HG03108 (cell line): ENCODE results near the gene INCENP.

ENCODE experiments used
- ATAC-seq: cut with Tn5 transposase; IDR thresholded peaks from one replicate; pipeline ENCODE4 v1.9.1; 2021; ENCODE audit warnings: moderate library complexity; ENCODE audit not compliant: unreplicated experiment

INCENP gene

DNA sequence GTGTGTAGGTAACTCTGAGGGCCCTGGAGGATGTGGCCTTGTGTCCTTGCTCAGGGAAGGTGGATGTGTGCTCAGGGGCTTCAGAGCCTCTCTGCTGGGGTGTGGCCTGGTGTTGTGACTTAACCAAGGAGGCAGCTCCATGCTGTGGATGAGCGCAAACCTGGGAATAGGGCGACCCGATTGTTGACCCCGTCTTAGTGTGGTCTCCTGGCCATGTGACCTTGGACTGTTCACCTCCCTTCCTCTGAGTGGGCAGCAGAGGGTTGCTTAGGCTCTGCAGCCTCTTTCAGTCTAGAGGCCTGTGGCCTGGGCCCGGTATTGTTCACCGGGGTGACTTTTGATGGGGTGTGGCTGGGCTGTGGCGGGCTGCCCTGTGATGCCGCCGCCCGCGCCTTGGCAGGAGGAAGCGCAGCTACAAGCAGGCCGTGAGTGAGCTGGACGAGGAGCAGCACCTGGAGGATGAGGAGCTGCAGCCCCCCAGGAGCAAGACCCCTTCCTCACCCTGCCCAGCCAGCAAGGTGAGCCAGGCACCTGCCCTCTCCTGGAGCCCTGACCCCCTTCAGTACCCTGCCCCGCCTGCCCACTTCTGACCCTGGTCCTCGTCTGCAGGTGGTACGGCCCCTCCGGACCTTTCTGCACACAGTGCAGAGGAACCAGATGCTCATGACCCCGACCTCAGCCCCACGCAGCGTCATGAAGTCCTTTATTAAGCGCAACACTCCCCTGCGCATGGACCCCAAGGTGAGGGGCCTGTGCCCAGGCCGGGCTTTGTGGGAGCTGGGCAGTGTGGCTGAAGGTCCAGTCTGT lies 16.7 kb downstream of the INCENP start:
- no peak for ATAC-seq

DNA sequence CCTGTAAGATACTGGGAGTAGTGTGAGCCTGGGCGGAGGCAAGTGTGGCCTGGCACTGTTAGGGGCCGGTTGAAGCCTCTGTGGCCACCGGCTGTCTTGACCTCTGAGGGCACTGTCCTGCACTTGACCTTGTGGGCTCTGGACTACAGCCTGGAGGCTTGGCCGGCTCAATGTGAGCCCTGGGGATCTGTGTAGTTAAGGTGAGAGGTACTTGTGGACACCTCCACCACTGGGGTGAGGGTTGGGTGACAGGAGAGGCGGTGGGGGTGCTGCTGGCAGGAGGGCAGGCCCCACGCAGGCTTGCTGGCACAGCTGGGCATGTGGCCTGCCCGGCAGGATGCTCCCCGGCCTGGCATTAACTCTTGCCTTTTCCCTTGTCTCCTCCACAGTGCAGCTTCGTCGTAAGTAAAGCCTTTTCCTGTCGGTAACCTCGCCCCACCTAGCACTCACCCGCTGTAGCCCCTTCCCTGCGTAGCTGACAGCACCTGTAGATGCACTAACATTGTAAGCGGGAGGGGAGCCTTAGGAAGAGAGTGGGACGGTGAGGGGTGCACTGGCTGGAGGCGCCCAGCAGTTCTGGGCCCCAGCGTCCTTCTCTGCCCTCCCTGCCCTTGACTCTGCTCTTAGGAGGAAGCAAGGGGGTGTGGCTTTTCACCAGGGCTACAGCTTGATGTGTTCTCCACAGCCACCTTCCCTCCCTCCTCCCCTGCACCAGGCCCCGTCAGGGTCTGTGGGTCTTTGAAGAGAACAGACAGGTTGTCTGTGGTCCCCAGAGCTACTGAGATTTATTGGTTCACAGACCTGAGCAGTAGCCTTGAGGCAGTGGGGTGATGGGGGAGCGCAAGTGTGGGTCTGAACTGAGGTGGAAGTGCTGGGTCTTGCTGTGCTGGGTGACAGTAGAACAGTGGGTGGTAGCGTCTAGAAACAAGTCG lies 17.6 kb downstream of the INCENP start:
- no peak for ATAC-seq

DNA sequence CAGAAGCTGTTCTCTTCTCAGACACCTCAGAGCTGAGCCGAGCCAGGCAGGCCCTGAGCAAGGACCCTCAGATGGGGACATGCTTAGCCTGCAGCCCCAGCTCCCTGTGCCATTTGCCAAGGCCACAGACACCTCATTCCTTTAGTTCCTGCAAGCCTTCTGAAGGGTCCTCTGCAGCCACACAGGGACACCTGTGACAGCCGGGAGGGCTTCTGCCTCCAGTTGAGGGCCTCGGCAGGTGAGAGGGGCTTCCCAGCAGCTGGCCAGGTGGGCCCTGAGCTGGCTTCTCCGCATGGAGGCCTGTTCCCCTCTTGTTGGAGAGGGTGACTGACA lies 18.2 kb downstream of the INCENP start:
- no peak for ATAC-seq

DNA sequence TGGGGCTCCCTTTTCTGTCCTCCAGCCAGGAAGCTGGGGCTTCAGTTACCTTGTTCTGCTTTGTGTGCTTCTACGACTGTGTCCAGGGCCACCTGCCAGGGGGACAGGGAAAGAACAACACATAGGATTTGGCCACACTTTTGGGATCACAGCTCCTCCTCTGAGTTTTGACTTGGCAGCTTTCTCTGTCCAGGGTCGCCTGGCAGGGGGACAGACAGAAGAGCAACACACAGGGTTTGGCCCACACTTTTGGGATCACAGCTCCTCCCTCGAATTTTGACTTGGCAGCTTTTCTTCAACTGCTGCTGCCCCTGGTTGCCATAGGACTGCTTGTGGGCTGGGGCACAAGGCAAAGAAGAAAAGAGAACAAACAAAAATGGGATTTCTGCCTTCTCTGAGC lies 19.1 kb downstream of the INCENP start:
- no peak for ATAC-seq

DNA sequence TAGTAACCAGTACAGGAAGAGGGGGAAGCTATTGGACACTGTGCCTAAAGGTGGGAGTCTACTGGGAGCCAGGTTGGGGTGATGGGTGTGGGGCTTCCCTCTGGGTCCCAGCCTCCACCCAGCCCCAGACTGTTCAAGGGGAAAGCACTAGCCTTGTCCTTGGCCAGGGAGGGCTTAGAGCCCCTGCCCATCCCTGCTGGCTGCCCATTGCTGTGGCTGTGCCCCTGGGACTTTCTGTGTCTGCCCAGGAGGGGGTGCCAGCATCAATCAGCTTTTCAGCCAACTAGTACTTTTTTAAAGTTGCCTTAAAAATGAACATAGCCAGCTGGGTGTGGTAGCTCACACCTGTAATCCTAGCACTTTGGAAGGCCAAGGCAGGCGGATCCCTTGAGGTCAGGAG lies 19.9 kb downstream of the INCENP start:
- no peak for ATAC-seq

DNA sequence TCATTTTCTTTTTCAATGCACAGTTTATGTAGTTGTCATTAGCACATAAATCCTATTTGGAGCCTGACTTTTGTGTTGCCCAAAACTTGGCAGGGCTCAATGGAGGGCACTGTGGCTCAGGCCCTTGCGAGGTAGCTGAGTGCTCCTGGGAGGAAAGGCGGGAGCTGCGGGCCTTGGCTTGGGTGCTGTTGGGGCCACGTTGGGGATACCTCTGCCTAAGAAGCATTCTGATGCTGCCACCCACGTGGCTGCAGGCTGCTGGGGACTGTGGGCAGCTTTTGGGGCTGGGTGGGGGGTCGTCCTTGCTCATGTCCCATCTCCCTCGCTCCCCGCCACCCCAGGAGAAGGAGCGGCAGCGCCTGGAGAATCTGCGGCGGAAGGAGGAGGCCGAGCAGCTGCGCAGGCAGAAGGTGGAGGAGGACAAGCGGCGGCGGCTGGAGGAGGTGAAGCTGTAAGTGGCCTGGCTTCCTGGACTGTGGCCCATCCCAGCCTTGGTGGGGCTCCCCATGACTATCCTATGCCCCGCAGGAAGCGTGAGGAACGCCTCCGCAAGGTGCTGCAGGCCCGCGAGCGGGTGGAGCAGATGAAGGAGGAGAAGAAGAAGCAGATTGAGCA lies 20.9 kb downstream of the INCENP start:
- no peak for ATAC-seq

DNA sequence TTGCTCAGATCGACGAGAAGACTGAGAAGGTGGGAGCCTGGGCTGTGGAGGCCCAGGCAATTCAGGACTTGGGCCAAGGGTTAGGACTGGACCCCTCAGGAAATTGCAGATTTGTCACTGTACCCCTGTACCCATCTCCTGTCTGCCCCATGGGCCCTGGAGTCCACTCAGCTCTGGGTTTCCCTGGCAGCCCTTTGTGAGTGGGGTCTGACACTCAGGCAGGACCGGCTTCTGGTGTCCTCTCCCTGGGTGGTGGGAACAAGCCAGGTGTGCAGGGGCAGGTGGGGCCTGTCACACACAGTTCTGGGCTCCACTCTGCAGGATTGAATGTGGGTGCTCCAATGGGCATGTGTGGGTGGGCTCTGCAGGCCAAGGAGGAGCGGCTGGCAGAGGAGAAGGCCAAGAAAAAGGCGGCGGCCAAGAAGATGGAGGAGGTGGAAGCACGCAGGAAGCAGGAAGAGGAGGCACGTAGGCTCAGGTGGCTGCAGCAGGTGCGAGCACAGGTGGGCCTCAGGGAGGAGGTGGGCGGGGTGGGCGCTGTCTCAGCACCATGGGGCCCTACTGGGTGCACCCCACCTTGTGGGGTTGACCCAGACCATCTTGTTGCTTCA lies 21.6 kb downstream of the INCENP start:
- ATAC-seq = no peak

DNA sequence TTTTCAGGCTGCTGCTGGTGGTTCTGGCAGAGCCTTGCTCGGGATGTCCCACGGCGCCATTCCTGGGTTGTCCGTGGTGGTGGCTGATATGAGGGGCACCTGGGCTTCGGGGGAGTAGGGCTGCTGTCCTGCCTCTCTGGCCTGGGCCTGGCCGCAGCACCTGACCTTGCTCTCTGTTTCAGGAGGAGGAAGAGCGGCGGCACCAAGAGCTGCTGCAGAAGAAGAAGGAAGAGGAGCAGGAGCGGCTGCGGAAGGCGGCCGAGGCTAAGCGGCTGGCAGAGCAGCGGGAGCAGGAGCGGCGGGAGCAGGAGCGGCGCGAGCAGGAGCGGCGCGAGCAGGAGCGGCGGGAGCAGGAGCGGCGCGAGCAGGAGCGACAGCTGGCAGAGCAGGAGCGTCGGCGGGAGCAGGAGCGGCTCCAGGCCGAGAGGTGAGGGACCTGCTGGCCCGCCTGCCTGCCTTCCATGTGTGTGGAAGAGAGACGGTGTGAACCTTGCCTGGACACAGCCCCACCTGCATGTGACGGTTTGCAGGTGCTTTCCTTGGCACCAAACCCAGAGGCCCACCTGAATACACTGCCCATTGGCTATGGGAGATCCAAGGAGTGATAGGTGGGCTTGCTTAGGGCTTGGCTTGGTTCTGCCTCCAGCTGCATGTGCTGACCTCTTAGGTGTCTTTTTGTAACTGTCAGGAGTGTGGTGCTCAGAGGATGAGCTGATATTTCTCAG lies 22.8 kb downstream of the INCENP start:
- no peak for ATAC-seq

DNA sequence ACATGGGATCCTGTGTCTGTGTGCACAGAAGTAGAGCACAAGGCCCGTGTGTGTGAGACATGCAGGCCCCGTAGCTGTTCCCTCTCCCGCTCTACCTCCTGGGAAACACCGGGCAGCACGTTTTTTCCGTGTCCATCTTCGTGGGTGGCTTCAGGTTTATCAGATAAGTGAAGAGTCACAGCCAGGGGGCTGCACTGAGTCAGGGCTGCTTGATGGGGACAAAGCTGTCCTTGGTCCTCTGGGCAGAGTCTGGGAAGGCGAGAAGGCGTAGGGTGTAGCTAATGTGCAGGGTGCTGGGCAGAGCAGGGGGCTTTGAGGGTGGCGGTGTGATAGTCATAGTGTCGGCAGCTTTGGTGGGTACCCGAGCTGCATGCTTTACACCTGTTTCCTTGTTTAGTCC lies 23.7 kb downstream of the INCENP start:
- no peak for ATAC-seq

DNA sequence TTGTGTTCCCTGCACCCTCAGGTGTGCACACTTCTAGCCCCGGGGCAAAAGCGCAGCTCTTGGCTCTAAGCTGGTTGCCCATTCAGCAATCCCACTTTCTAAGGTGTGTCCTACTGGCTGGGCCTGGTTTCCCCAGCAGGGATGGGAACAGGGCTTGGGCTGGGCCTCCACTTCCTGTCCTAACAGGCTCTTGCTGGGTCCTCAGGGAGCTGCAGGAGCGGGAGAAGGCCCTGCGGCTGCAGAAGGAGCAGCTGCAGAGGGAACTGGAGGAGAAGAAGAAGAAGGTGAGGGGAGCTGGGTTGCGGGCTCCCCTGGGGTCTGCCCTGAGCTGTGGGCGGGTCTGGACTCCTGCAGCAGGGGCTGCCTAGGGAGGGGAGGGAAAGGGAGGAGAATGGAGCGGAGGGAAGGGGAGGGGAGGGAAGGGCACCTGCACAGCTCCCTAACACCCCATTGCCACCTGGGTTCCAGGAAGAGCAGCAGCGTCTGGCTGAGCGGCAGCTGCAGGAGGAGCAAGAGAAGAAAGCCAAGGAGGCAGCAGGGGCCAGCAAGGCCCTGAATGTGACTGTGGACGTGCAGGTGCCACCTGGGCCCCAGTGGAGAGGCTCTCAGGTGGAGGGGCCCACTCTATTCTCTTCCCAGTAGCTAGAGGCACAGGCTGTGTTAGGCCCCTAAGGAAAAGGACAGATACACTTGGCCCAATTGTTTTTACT lies 24.6 kb downstream of the INCENP start:
- ATAC-seq = no peak

DNA sequence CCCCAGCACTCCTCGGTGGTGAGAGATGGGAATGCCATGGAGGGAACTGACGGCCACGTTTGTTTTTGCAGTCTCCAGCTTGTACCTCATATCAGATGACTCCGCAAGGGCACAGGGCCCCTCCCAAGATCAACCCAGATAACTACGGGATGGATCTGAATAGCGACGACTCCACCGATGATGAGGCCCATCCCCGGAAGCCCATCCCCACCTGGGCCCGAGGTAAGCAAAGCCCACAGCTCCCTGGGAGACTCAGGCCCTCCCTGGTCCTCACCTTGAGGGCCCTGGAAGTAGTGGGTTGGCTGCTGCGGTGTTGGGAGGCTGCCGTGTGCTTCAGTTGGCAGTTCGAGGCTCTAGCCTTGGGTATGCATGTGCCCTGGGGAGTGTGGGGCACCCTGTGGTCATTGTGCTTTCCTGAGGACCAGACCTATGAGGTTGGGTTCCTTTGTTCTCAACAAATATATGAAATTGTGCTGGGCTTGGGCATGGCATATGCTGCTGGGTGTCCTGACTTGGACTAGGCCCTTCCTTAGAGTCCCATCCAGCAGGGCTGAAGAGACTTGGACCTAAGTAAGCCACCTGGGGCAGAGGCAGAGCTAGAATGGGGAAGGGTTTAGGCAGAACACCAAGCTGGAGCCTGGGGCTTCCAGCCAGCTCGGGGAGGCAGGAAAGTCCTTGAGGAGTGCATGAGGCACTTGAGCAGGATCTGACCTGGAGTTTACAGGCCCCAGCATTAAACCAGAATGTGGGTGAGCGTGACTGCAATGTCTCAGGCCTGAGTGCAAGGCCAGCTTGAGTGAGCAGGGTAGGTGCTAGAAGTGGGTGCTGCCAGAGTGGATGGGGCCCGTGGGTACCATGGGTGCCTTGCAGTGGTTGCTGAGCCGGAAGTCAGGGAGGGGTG lies 26.4 kb downstream of the INCENP start:
- ATAC-seq = no peak

DNA sequence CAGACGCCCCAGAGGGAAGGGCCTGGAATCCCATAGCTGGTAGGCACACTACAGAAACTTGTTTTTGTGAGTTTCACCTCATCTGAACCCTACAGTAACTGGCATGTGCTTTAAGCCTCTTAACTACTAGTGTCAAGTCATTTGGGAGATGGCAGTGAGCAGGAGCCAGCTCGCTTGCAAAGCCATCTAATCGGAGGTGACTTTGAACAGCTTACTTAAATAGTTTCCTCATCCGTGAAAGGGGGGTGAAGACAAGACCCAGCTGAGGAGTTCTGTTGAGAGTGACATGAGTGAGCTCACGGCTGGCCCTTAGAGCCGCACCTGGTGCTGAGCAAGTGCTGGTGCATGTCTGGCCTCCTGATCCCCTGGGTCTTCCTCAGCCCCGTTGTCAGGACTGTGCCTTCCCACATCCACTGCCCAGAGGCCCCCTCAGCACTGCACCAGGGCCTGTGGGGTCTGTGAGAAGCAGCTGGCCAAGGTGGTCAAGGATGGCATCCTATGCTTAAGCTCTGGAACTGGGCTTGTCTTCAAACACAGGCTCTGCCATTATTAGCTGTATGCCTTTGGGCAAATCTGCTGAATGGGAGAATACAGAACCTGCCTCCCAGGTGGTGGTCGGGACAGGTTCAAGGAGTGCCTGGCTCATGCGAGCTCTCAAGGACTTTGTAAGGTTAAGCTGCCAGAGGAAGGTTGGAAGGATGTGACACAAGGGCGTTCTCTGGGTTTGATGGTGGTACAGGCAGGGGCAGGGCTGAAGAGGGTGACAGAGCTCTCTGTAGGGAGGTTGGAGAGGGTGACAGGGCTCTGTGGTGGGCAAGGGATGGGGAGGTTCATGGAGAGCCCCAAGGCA lies 27.3 kb downstream of the INCENP start:
- ATAC-seq = no peak

DNA sequence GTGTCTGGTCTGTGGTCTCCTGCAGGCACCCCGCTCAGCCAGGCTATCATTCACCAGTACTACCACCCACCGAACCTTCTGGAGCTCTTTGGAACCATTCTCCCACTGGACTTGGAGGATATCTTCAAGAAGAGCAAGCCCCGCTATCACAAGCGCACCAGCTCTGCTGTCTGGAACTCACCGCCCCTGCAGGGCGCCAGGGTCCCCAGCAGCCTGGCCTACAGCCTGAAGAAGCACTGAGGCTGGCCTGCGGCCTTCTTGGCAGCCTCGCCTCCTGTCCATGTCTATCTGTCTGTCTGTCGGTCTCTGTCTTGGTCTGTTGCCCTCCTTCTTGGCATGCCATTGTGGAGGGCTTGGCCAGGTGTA lies 27.9 kb downstream of the INCENP start:
- ATAC-seq = no peak

DNA sequence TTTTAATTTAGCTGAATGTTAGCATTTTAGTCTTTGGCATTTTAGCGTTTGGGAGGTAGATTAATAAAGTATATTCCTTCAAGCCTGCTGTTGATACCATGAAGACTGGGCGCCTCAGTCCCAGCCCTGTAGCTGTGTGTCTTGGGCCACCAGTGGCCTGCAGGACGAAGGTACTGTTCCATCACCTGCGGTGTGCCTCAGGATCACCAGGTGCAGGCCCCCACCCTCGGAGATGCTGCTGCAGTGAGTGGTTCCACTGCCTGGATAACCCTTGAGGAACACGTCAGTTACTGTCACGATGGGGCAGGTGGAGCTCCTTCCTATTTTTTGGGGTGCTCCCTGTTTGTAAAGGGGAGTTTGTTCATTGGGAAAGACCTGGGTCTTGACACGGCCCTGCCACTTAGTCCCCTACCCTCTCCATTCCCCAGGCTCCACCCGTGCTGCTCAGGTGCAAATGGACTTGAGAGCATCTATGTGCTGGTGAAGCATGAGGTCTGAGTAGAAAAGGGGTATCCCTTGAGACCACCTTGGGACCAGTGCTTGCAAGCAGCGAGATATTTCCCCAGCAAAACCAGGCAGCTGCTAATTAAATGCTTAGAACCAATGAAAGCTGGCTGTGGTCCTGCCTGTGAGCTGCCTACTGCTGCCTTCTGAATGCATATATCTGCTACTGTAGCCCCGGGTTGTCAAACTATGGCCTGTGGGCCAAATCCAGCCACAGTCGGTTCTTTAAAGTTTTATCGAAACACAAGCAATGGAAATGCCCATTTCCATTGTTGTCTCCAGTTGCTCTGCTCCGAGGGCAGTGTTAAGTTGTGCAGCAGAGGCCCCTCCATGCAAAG lies 28.7 kb downstream of the INCENP start:
- ATAC-seq = no peak

DNA sequence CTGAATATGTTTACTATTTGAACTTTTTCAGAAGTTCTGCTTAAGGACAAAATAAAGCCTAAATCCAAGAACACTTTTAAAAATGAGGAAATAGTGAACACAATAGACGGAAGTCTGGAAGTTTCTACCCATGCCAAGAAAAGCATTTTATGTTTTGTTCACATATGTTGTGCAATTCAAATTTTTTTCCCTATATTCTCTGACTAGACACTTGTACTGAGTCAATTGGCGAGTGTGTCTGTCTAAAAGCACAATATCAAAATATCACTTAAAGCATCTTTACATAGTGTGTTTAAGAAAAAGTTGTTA lies 29.2 kb downstream of the INCENP start:
- no peak for ATAC-seq

DNA sequence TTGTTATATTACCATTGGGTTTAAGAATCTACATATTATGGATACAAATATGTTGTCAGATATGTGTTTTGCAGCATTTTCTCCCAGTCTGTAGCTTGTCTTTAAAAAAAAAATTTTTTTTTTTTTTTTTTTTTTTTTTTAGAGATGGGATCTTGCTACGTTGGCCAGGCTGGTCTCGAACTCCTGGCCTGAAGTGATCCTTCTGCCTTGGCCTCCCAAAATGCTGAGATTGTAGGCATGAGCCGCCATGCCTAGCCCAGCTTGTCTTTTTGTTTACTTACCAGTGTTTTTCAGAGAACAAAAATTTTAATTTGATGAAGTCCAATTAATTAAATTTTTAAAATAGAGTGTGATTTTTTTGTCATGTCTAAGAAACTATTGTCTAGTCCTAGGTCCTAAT lies 29.8 kb downstream of the INCENP start:
- ATAC-seq = no peak

DNA sequence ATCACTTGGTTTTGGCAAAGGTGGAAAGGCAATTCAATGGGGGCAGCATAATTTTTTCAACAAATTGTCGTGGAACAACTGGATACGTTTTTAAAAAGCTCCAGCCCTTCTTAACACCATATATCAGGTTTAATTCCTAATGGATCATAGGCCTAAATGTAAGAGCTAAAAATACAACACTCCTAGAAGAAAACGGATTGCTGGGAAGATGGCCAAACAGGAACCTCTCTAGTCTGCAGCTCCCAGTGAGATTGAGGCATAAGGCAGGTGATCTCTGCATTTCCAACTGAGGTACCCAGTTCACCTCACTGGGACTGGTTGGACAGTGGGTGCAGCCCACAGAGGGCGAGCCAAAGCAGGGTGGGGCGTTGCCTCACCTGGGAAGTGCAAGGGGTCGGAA lies 33.8 kb downstream of the INCENP start:
- no peak for ATAC-seq

DNA sequence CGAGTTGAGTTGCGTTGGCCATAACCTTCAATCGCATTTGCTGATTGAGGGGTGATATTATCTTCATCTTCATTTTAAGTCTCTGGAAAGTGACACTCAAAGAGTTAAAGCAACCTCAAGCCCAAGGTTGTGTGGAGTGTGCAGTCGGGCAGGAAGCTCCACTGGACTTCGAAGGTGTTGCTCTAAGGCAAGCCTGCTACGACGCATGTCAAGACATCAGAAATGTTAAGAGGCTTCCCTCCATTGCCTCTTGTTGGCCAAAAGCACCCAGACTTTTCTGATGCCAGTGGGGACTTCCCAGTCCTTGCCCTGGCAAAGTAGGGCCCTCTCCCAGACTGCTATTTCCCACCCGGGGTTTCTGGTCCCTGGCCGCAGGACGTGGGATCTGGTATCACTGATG lies 42.6 kb downstream of the INCENP start:
- no peak for ATAC-seq
